Common myeloid progenitor, CD34-positive (primary cell): Measurements from ENCODE around the gene BOK.
A peak's percentile ranks its signal among the peaks of the same experiment; 100 is the strongest.
"Not testable (repeated sequence)": the region's sequence is repeated elsewhere in the genome, so short reads cannot be mapped to it uniquely, and the experiment has no call there.

Source experiments
- CTCF ChIA-PET: fragments of 350-600 bp; sonication (Branson Sonifier 250); formaldehyde crosslinking; loops from one replicate; lab custom pipeline; 2021; ENCODE audit warnings: antibody characterized with exemption; lab: Charles Lee
- POLR2A ChIA-PET: fragments of 350-600 bp; sonication (Branson Sonifier 250); formaldehyde crosslinking; loops from one replicate; lab custom pipeline; 2021; ENCODE audit warnings: antibody characterized with exemption; lab: Charles Lee
- DNase-seq, 3 donors: peaks; one replicate each; pipeline versions ENCODE4 v3.0.0 to v3.0.0-alpha.2; 2013
- H3K27ac ChIP-seq, 2 experiments: 1 replicate in 1 of 2; 2 replicates in 1 of 2; pipeline ENCODE4 v1.7.0; 2013; ENCODE audit warnings: inconsistent platforms in 2 of 2, low read length in 2 of 2, mild to moderate bottlenecking in 2 of 2, low read depth in 1 of 2, moderate library complexity in 1 of 2; ENCODE audit not compliant: severe bottlenecking in 2 of 2, insufficient read depth in 1 of 2, poor library complexity in 1 of 2
- H3K27me3 ChIP-seq, 5 experiments: replicated peaks in 2 of 5; 1 replicate in 3 of 5; 2 replicates in 2 of 5; pipeline versions ENCODE4 v1.6.1 to v1.7.0; 2013; ENCODE audit warnings: low read length in 4 of 5, mild to moderate bottlenecking in 2 of 5, moderate library complexity in 2 of 5, inconsistent platforms in 1 of 5; ENCODE audit not compliant: insufficient read depth in 5 of 5, control insufficient read depth in 4 of 5
- H3K36me3 ChIP-seq, 4 experiments: 1 replicate in 2 of 4; 2 replicates in 2 of 4; pipeline versions ENCODE4 v1.6.1 to v1.7.0; 2013; ENCODE audit warnings: low read length in 3 of 4, control low read depth in 1 of 4, mild to moderate bottlenecking in 1 of 4; ENCODE audit not compliant: control insufficient read depth in 4 of 4, insufficient read depth in 4 of 4
- H3K4me1 ChIP-seq, 4 experiments: 1 replicate in 3 of 4; 2 replicates in 1 of 4; pipeline versions ENCODE4 v1.6.1 to v1.7.1; 2013; ENCODE audit warnings: low read length in 3 of 4, mild to moderate bottlenecking in 3 of 4, control low read depth in 1 of 4, inconsistent platforms in 1 of 4, moderate library complexity in 1 of 4; ENCODE audit not compliant: control insufficient read depth in 4 of 4, insufficient read depth in 4 of 4; ENCODE audit errors: control extremely low read depth in 1 of 4
- H3K4me3 ChIP-seq, 7 experiments: 1 replicate in 4 of 7; 2 replicates in 3 of 7; pipeline versions ENCODE4 v1.5.1 to v1.7.0; 2013; ENCODE audit warnings: mild to moderate bottlenecking in 7 of 7, low read length in 6 of 7, moderate library complexity in 6 of 7, inconsistent platforms in 2 of 7, low read depth in 2 of 7, control low read depth in 1 of 7; ENCODE audit not compliant: insufficient read depth in 4 of 7, control insufficient read depth in 1 of 7; ENCODE audit errors: extremely low read depth in 1 of 7
- H3K9me3 ChIP-seq, 5 experiments: 1 replicate in 4 of 5; 2 replicates in 1 of 5; pipeline versions ENCODE4 v1.6.1 to v1.7.1; 2013; ENCODE audit warnings: low read length in 4 of 5, mild to moderate bottlenecking in 2 of 5, inconsistent platforms in 1 of 5, low read depth in 1 of 5, moderate library complexity in 1 of 5; ENCODE audit not compliant: control insufficient read depth in 4 of 5, insufficient read depth in 2 of 5; ENCODE audit errors: control extremely low read depth in 1 of 5
- WGBS: methylation state at CpG from one replicate; pipeline ENCODE4 v1.1.5; 2013; ENCODE audit not compliant: insufficient coverage; 5-methylcytosine and 5-hydroxymethylcytosine counted together

Gene BOK

DNA sequence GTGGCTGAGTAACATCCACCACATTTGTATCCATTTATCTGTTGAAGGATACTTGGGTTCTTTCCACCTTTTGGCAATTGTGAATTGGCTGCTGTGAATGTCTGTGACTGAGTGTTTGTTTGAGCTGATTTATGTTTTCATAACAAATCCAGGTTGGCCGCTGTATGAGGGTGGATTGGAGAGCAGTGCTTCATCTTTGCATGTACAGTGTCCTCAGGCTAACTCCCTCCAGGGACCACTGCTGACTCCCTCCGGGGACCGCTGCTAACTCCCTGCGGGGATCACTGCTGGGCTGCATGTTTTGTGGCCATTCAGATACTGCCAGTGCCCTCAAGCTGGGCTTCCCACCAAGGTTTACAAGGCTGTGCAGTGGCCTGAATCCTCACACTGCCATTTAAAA lies 10.2 kb downstream of the BOK start:
- peaks cover 0 to 8% (median 0%) of the 10 kb centered on the region in 5 experiments for H3K27me3 ChIP-seq
- H3K27ac ChIP-seq, result no peak overlapping the region
- ChIA-PET CTCF (no interaction called here), POLR2A (no interaction called here)
- no peak overlapping the region for H3K4me3 ChIP-seq
- no peak for DNase-seq
- WGBS, result 96% methylated on average over 4 of the region's 4 CpGs
- H3K36me3 ChIP-seq, result no peaks in the 10 kb centered on the region
- H3K9me3 ChIP-seq, result no peaks in the 10 kb centered on the region
- H3K4me1 ChIP-seq, result no peaks in the 10 kb centered on the region

DNA sequence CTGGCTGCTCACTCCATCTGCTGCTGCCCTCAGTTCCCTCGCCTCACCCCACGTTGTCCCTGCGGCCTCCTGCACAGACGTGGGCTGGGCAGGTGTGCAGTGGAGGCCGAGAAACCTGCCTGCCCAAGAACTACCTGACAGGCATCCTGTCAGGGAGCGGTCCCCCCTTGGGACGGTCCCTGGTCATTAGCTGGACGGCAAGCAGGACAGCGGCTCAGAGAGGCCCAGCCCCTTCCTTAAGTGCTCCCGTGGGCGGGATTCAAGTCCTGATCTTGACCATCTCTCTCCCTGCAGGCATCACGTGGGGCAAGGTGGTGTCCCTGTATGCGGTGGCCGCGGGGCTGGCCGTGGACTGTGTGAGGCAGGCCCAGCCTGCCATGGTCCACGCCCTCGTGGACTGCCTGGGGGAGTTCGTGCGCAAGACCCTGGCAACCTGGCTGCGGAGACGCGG lies 11.3 kb downstream of the BOK start:
- Histone ChIP-seq H3K36me3 (peaks cover 0 to 2% (median under 1%) of the 10 kb centered on the region in 4 experiments), H3K9me3 (no peaks in the 10 kb centered on the region), H3K27ac (no peak overlapping the region), H3K4me1 (no peaks in the 10 kb centered on the region), H3K27me3 (peaks cover 0 to 8% (median 0%) of the 10 kb centered on the region in 5 experiments), H3K4me3 (no peak overlapping the region)
- WGBS, result 87% methylated on average over 16 of the region's 23 CpGs
- ChIA-PET POLR2A (no interaction called here), CTCF (no interaction called here)
- no peak for DNase-seq

DNA sequence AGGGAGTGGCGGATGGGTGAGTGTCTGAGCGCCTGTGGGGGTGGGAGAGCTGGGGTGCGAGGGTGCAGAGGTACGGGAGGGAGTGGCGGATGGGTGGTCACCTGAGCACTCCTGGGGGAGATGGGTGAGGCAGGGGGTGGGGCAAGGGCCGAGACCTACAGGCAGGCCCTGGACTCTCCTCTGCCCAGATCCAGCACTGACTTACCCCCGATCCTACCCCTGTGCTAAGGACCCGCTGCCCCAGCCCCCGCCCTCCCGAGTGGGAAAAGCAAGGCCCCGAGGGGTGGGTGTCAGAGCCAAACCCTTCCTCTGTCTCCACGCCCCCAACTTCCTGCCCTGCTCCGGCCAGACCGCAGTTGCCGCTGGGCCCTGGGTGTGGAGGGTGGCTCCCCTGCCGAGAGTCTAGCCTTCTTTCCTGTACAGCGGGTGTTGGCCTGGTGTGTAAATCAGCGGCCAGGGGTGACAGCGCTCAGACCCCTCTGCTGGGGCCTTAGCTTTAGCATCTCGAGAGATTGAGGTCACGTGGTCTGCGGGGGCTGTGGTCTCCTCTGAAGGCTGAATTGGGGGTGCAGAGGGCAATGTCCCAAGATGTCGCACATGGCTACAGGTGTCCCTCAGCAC lies 12.5 kb downstream of the BOK start:
- peaks cover 0 to 7% (median 3%) of the 10 kb centered on the region in 4 experiments for H3K36me3 ChIP-seq
- H3K4me1 ChIP-seq, result no peaks in the 10 kb centered on the region
- WGBS, result 59% methylated on average over 17 of the region's 23 CpGs
- no peaks in the 10 kb centered on the region for H3K9me3 ChIP-seq
- CTCF ChIA-PET, result no interaction called here
- no peak overlapping the region for H3K4me3 ChIP-seq
- H3K27ac ChIP-seq, result no peak overlapping the region
- H3K27me3 ChIP-seq, result peaks cover 0 to 8% (median 0%) of the 10 kb centered on the region in 5 experiments
- POLR2A ChIA-PET, result no interaction called here
- DNase-seq, result no peak

DNA sequence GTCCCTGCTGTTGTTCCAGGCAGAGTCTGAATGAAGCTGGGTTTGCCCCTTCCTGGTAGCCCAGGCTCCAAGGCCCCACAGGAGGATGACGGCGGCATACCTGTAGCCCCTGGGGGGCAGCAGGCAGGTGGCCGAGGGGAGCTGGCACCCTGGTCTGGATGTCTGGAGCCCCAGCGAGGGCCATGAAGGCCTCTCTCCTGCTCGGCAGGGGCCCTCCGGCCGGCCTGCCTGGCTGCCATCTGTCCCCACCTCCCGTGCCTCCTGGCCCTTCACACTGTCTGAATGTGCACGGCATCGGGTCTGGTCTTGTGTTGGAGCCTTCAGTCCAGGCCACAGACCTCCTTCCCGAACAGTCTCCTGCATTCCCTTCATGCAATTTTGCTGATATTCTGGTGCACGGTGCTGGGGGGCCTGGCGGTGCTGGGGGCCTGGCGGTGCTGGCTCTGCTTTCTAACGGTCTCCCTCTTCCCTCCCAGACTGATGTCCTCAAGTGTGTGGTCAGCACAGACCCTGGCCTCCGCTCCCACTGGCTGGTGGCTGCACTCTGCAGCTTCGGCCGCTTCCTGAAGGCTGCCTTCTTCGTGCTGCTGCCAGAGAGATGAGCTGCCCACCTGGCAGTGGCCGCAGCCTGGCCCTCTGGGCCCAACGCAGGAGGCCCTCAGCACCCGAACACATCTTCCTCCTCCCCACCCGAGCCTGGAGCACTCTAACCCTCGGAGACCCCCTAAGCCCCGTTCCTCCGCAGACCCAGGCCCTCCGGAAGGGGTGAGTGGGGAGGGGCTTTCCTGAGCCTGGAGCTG lies 13.5 kb downstream of the BOK start:
- Histone ChIP-seq H3K27me3 (peaks cover 0 to 8% (median 0%) of the 10 kb centered on the region in 5 experiments), H3K9me3 (no peaks in the 10 kb centered on the region), H3K4me1 (no peaks in the 10 kb centered on the region), H3K27ac (no peak overlapping the region), H3K36me3 (peaks cover 0 to 7% (median 3%) of the 10 kb centered on the region in 4 experiments), H3K4me3 (no peak overlapping the region)
- WGBS, result 98% methylated on average over 21 of the region's 27 CpGs
- ChIA-PET CTCF (no interaction called here), POLR2A (no interaction called here)
- DNase-seq, result peak in 1 of 3 donors; percentile 8

DNA sequence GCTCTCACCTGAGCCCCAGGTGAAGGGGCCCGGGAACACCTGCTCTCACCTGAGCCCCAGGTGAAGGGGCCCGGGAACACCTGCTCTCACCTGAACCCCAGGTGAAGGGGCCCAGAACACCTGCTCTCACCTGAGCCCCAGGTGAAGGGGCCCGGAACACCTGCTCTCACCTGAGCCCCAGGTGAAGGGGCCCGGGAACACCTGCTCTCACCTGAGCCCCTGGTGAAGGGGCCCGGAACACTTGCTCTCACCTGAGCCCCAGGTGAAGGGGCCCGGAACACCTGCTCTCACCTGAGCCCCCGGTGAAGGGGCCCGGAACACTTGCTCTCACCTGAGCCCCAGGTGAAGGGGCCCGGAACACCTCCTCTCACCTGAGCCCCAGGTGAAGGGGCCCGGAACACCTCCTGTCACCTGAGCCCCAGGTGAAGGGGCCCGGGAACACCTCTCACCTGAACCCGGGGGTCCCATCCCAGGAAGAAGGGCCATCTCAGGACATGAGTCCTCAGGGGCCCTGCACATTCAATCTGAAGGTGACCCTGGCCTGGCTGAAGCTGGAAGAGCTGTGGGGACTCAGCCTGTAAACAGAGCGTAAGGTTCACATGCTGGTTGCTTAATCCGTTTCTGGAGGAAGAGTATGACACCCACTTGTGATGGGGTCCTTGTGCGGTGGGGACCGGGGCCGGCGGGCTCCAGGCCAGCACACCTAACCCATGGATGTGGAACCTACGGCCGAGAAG lies 14.5 kb downstream of the BOK start:
- H3K4me1 ChIP-seq, H3K27me3 ChIP-seq, CTCF ChIA-PET, POLR2A ChIA-PET, H3K36me3 ChIP-seq, H3K9me3 ChIP-seq, H3K4me3 ChIP-seq, H3K27ac ChIP-seq: not testable (repeated sequence)
- peak in 1 of 3 donors; percentile 11 for DNase-seq
- over 99% methylated on average over 16 of the region's 20 CpGs for WGBS

DNA sequence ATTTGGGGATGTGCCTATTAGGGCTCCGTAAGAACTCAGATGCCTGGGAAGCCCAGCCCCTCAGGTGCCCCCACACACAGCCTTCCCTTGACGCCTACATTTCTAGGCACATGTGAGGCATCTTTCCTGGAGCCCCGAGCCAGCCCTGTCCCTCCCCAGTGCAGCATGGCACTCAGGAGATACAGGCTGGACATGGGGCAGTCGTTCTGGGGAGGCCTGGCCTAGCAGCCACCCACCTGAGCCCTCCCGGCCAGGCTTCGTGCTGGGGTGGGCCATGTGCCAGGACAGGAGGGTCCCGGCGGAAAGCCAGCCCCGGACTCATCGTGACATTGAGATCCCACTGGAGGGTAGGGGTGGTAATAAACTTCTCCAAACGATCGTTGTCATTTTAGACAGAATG lies 15.2 kb downstream of the BOK start:
- no peak overlapping the region for H3K4me3 ChIP-seq
- peaks cover 0 to 2% (median 0%) of the 10 kb centered on the region in 4 experiments for H3K4me1 ChIP-seq
- no peak for DNase-seq
- H3K36me3 ChIP-seq, result peaks cover 0 to 7% (median 3%) of the 10 kb centered on the region in 4 experiments
- POLR2A ChIA-PET, result no interaction called here
- 90% methylated on average over 10 of the region's 12 CpGs for WGBS
- no peaks in the 10 kb centered on the region for H3K9me3 ChIP-seq
- peaks cover 0 to 8% (median 0%) of the 10 kb centered on the region in 5 experiments for H3K27me3 ChIP-seq
- no peak overlapping the region for H3K27ac ChIP-seq
- CTCF ChIA-PET, result no interaction called here
